GM11168 (cell line): ENCODE measurements around the gene STAT4.

Source experiments
- in situ Hi-C: fragments of 300-500 bp; cut with MboI; formaldehyde crosslinking; loops from one replicate; pipeline ENCODE4 v1.12.0; 2022; ENCODE audit warnings: low sequenced_read_pairs; ENCODE audit not compliant: unreplicated experiment

STAT4 gene

GRCh38 chr2:191151331-191151730 lies 537 bp upstream of the STAT4 start:
- in situ Hi-C loops, result loop anchor here (25.0 kb wide), 1 partner anchor 536 kb away; the partner anchor contains the start of gene NABP1

DNA sequence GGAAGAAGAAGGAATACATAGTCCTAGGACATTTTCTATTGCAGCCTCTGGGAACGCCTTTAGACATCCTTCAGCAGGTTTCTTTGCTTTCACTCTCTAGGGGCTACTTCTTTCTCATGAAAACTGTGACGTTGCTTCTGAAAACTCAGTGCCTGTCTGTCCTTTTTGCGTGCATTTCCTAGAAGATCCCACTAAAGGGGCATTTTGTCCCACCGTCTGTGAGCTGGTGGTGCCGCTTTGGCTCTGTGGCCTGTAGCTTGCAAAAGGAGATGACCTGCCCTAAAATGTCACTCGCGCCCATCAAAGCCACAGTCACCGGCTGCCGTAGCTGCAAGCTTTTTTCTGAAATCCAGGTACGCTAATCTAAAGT lies 579 bp downstream of the STAT4 start:
- in situ Hi-C loops, result loop anchor here (25.0 kb wide), 1 partner anchor 537 kb away; the partner anchor contains the start of gene NABP1

GRCh38 chr2:191149391-191149790 lies 1.4 kb downstream of the STAT4 start:
- in situ Hi-C loops, result no loop called here

DNA sequence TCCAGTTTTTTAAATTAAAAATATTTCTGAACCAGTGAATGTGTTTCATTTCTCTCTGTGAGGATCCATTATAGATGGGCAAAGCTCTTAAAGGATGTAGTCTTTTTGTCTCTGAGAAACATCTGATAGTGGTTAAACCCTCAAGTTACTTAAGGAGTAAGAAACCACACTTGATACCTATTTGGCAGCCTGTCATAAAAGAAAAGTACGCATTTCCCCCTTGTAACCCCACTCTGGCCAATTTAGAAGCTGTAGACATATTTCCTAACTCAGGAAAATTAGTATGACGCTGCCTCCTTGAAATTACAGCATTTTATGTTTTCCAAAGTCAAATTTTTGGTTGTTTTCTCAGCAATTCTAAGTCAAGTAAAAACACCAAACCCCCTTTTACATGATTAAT lies 2.0 kb downstream of the STAT4 start:
- in situ Hi-C loops, result no loop called here

DNA sequence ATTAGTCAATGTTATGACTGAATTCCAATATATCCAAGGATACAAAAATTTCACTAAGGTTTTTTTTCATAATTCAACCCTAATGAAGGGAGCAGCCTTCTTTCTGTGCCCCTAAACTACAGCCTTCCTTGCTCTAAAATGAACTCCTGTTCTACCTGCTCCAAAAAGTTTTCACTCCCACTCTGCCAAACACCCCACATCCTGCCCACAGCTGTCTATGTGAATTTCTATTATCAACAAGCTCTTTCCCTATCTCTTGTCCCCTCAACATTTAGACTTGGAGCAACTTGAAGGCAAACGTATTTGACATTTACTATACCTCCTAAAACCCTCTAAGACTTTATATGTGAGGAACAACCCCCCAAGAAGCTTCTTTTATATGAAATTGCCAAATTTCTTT lies 2.5 kb downstream of the STAT4 start:
- in situ Hi-C loops, result no loop called here

- in situ Hi-C loops, result no loop called here
Measured at GRCh38 chr2:191145769-191146471, 4.9 kb downstream of the STAT4 start.

DNA sequence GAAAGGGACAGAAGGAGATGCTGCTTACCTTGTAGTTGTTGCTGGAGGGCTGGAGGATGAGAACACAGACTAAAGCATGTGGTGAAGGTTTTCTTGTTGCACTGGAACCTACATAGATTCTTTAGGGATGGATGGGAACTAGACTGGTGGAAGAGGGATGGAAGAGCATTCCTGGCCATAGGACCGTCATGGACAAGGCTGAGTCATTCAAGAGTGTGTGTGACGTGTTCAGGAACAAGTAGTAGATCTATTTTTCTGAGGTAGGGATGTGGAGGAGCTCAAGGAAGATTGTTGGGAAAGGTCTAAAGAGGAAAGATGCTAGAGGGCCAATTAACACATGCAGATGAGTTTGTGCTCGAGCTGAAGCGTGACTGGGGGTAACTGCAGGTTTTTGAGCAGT lies 6.6 kb downstream of the STAT4 start:
- in situ Hi-C loops, result no loop called here

DNA sequence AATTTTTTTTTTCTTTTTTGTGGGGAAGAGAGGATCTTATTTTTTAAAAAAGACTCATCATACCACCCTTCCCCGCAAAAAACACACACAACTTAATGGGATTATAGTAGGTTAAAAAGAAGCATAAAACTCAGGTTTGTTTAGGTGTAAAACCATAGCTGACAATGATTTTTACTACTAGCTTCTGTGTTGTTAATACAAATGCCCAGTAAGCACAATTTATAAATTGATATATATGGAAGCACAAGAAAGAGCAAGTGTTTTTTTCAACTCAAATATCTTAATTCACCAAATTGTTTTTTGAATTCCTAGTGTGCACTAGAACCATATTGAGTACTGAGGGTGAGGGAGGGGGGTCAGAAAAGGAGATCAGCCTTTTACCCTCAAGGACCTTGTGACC lies 7.0 kb downstream of the STAT4 start:
- in situ Hi-C loops, result no loop called here

GRCh38 chr2:191128911-191129304 lies 21.9 kb downstream of the STAT4 start:
- in situ Hi-C loops, result no loop called here

DNA sequence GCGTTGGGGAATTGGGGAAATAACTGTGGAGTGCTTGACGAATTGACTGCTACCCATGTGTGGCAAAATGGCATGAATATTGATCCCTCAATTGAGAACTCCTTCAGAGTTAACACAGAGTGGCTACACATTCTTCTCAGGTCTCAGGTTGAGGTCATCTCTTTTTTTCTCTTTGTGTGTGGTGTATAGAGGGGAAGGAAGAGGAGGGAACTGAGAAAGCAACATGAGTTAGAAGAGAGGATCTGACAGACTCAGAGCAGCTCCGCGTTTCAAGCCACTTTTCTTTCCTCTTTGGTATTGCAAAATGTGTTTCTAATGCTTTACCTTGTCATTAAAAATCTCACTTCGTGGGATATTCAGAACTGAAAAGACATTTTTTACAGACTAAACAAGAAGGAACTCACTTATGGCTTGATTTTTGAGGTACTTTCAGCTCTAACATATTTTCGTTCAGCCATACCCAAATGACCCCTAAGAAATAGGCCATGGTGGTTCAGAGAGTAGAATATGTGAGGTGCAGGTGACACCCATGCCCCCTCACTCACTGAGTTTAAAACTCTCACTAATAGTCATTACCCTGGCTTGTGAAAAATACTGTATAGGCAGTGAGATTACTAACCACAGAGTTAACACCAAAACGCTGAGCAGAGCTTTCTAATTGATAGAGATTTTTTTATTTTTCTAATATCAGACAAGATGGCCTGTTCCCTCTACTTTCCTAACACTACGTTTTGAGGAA lies 22.5 kb downstream of the STAT4 start:
- in situ Hi-C loops, result no loop called here

- in situ Hi-C loops, result no loop called here
Measured at GRCh38 chr2:191127235-191127634, 23.6 kb downstream of the STAT4 start.

GRCh38 chr2:191126386-191127085 lies 24.3 kb downstream of the STAT4 start:
- in situ Hi-C loops, result no loop called here

GRCh38 chr2:191125646-191126045 lies 25.1 kb downstream of the STAT4 start:
- in situ Hi-C loops, result no loop called here

- in situ Hi-C loops, result no loop called here
Measured at GRCh38 chr2:191122638-191123294, 28.0 kb downstream of the STAT4 start.

- in situ Hi-C loops, result no loop called here
Measured at GRCh38 chr2:191117341-191117740, 33.5 kb downstream of the STAT4 start.

- in situ Hi-C loops, result no loop called here
Measured at GRCh38 chr2:191115804-191116203, 35.0 kb downstream of the STAT4 start.

GRCh38 chr2:191115391-191115790 lies 35.4 kb downstream of the STAT4 start:
- in situ Hi-C loops, result no loop called here

- in situ Hi-C loops, result no loop called here
Measured at GRCh38 chr2:191114403-191114886, 36.3 kb downstream of the STAT4 start.

DNA sequence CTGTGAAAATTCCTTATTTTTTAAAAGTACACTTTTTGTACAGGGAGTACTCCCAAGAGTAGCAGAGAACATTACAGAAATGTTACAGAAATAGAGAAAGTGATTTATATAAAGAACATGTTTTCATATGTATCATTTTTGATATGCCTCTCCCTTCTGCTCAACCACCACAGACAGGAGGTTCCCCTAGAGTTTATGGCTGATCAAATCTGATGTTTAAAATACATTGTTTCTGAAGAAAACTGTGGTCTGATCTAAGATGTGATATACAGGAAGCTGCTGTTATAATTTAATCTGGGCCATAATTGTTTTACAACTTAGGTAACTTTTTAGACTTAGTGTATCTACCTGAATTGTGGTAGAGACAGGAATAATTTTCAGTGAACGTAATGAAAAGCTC lies 37.0 kb downstream of the STAT4 start:
- in situ Hi-C loops, result no loop called here

DNA sequence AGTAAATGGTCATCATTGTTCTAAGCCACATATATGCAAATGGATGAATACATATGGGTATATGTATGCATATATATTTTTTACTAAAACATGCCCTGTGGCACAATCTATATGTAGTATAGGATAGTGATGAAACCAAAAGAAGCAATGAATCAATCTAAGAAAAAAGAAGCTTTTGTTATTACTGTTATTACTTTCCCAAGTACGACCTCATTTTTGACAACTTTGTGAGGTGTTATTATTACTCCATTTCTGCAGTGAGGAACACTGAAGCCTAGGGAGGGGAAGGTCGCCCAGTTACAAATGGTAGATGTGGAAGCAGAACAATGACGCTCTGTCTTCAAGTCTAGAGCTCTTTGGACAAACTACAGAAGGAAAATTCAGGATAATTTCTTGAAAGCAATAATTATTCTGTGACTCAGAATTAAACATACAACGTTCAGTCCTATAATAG lies 38.3 kb downstream of the STAT4 start:
- in situ Hi-C loops, result no loop called here
